Stimulated activated CD8-positive, alpha-beta memory T cell treated with anti-CD3 and anti-CD28 coated beads, Interleukin-15, amount 100 ng/mL, for 1 hour (primary cell): Measurements from ENCODE around the gene AKT2.

Experiments used
- DNase-seq: peaks from one replicate; pipeline ENCODE4 v3.0.0-alpha.2; 2020; ENCODE audit warnings: low read depth

Gene AKT2

DNA sequence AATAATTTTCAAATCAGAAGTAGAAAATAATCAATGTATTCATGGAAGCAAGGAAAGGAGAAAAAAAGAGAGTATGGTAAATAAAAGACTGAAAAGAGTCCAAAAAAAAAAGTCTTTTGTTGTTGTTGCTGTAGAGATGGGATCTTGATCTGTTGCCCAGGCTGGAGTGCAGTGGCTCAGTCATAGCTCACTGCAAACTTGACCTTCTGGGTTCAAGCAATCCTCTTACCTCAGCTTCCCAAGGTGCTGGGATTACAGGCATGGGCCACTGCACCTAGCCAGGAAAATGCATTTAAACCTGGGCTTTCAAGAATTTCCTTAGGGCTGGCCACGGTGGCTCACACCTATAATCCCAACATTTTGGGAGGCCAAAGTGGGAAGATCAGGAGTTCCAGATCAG, 100.9 kb downstream of the AKT2 start:
- DNase-seq = no peak
